Muscle of back (tissue), 11 donors: ENCODE results near the gene ATXN2. TPM values are rescaled to one million over a fixed set of nuclear protein-coding genes. Genes with fewer than 3 reads are reported as not detected.
A peak's percentile ranks its signal among the peaks of the same experiment; 100 is the strongest.

Experiments
- DNase-seq, 3 donors: peaks; one replicate each; pipeline versions ENCODE4 v3.0.0 to v3.0.0-alpha.2; 2013
- polyA plus RNA-seq, 10 donors: library from polyadenylated mRNA; unstranded; fragments of 120-200 nt; gene quantifications; one replicate each; pipeline ENCODE4 v1.2.1, GENCODE V29; 2013; ENCODE audit not compliant: insufficient read length in 10 of 10

Gene ATXN2
- polyA plus RNA-seq, 10 donors: 36.9 to 66.1 (median 53.2) TPM

DNA sequence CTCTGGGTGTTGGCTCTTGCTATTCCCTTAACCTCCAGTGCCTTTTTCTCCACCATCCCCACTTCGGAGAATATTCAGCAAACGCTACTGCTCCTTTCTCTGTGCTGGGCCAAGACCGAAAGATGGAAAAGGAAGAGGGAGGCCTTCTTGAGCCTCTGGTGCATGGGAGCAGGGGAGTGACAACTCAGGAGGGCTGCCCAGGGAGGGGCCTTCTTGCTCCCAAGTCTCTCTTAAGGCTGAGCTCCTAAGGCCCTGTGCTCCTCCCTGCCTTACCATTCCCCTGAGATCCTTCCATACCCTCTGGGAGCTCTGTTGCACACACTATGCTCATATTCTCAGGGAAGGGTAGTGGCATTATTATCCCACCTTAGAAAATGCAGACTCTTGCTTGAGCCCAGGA lies 158.5 kb downstream of the ATXN2 start:
- DNase-seq: no peak

DNA sequence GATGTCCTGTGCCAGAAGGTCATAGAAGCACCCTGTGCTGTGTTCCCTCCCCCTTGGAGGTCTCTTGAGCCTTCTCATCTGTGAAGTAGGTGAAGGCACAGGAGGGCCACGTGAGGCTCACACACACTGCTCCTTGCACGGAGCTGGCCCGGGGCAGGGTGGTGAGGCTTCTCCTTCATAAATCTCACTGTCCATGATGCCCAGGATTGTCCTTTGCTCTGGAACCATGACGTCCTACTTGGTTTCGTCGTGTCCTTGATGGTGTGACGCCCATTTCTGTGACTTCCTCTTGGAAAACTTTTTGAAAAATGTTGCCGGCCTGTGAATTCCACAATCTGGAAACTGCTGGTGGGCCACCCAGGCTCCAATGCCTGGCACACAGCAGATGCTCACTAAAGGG lies 159.0 kb downstream of the ATXN2 start:
- DNase-seq: no peak

DNA sequence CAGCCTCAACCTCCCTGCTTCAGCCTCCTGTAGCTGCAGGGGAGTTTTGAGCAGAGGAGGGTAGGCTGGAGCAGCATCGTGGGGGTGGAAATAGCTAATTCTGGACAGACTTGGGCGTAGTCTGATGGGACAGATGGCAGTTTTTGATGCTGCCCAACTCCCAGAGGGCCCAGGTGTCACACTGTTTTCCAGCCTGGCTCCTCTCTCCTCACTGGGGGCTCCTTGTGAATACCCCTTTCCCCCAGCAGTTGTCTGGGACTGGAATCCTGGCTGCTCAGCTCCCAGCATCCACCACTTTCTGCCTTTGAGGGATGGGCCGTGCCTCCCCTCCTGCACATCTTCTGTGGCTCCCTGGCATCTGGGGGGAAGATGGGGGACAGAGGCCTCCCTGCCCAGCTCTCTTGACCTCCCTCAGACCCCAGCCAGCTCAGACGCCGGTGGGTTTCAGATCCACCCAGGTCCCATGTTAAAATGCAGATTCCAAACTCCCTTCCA lies 159.4 kb downstream of the ATXN2 start:
- DNase-seq: no peak

DNA sequence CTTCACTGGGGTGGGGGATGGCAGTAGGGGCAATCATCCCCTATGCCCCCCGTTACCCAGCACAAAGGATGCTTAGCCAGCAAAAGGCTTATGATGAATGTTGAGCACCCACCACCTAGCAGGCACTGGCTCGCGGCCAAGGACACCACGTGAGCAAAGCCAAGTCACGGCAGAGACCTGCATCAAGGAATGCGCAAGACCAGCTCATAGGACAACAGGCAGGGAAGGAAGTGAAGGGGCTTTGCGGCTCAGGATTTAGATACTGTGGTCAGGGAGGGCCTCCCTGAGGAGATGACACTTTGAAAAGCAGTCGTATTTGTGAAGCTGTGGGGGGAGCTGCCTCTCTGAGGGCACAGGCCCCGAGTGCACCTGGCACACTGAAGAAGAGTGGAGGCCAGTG lies 160.6 kb downstream of the ATXN2 start:
- DNase-seq: no peak

DNA sequence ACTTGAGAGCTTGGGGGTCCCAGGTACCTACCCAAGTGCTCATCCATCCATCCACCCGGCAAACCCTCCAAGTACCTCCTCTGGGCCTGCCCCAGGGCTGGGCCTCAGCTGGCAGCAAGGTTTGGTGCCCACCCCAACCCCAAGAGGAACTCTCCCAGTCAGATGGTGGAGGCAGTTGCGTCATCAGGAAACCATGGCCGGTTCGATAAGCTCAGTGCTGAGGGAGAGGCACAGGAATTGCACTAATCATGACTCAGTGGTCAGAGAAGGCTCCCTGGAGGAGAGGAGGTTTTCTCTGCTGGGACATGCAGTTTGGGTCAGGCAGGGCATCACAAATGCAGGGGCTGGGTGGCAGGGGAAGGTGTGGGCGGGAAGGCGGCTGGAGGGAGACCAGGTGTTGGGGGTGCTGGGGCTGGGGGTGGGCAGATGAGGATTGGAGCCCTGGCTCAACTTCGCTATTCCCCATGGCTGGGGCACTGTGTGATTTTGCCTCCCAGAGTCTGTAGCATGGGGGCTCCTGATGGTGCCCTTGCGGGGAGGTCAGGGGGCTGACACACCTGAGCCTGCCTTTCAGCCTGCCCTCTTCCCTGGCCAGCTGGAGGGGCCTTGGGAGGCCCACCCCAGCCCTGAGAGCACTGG lies 161.2 kb downstream of the ATXN2 start:
- DNase-seq: no peak

DNA sequence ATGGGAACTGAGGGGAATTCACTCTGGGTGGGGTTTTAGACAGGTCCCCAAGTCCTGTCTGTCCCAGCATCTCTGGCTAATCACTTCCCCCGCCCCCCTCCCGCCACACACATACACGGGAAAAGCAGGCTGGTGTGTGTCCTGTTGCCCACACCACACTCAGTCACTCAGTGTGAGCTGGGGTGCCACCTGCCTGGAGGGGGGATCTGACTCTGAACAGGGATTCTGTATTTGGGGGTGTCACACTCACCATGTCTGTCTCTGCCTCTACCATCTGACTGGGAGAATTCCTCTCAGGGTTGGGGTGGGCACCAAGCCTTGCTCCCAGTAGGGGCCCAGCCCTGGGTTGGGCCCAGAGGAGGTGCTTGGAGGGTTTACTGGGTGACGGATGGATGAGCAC lies 162.3 kb downstream of the ATXN2 start:
- DNase-seq: no peak

DNA sequence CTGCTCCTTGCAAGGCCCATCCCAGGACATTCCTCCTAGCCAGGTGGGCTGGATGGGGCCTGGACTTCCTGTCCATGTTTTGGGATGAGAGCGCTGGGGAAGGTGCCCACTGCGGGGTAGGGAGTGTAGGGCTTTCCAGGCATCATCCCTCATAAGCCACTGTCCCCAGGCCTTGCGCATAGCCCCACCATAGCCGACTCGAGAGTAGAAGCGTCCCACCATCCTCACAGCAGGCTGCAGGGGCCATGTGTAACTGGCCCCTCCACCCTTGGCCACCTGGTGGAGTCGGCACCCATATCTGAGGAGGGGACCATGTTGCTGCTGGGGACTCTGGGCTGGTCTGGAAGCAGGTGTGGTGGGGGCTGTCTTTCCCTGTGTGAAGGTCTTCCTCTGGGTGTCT lies 162.8 kb downstream of the ATXN2 start:
- DNase-seq: no peak

DNA sequence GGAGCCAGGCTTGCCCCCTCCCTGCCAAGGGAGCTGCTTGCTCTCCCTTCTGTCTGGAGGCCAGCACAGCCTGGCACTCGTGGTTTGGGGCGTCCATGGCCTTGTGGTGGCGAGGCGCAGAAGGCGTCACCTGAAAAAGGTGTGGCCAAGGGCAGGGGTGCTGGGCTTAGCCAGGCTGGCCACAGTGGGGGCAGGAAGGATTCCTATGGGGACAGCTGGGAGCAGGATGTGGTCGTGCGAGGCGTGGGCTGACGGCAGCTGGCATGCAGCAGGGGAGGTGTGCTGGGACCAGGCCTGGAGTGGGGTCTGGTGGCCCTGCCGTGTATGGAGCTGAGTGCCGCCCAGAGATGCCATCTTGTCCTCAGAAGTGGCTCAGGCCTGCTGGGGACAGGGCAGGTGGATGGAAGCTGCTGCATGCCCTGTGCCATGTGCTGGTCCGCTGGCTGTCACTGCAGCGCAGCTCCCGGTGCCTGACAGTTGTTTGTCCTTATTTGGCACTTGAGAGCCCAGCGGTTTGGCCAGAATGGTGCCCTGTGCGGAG lies 163.4 kb downstream of the ATXN2 start:
- DNase-seq: no peak

DNA sequence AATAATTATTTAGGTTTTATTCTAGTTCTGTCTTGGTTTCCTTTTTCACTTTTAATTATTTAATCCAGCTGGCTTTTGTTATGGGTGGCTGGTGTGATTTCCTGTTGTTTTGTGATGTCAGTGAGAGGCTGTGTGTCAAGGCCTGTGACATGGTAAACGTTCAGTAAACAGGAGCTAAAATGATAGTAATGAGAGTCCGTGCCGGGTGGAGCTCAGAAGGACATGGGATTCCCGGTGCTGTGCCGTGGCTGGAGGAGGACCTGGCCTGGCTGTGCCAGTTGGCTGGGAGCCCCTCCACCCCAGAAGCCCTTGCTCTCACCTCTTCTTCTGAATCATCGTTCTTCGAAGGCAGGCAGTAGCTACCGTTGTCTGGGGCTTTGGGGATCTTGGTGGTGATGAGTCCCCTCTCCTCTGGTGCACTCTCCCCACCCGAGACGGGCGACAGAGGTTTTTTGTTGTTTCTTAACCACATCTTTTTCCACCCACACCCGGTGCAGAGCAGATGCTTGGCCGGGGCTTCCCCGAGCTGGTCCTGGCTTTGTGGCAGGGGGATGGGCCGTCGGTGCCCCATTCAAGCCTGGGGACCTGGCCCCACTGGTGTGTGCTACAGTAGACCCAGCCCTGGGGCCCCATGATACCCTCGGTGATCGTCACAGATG lies 164.3 kb downstream of the ATXN2 start:
- DNase-seq: peak in 2 of 3 donors; percentile 42 to 73

DNA sequence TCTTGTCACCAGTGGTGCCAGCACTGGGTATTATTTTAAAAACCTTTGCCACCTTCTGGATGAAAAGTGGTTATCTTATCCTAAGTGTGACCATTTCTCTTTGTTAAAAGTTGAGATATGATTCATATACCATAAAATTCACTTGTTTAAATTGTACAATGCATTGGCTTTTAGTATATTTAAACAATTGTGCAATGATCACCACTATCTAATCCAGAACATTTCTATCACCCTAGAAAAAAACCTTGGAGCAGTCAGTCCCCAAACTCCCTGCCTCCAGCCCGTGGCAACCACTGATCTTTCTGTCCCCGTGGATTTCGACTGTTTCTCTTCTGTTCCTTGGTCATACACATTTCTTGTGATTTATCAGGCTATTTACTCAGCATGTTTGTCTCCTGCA lies 165.1 kb downstream of the ATXN2 start:
- no peak for DNase-seq

DNA sequence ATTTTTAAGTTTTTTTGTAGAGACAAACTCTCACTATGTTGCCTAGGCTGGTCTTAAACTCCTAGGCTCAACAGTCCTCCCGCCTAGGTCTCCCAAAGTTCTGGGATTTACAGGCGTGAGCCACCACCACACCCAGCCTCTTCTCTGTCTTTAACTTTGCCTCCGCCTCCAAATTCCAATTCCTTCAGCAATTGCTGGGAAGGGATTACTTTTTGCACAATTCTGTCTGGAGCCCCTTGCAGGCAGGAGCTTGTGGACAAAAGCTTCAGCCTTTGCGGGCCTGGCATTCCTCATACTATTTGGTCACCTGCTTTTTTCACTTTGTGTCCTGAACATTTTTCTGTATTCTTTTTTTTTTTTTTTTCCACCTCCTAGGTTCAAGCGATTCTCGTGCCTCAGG lies 167.3 kb downstream of the ATXN2 start:
- DNase-seq: no peak

DNA sequence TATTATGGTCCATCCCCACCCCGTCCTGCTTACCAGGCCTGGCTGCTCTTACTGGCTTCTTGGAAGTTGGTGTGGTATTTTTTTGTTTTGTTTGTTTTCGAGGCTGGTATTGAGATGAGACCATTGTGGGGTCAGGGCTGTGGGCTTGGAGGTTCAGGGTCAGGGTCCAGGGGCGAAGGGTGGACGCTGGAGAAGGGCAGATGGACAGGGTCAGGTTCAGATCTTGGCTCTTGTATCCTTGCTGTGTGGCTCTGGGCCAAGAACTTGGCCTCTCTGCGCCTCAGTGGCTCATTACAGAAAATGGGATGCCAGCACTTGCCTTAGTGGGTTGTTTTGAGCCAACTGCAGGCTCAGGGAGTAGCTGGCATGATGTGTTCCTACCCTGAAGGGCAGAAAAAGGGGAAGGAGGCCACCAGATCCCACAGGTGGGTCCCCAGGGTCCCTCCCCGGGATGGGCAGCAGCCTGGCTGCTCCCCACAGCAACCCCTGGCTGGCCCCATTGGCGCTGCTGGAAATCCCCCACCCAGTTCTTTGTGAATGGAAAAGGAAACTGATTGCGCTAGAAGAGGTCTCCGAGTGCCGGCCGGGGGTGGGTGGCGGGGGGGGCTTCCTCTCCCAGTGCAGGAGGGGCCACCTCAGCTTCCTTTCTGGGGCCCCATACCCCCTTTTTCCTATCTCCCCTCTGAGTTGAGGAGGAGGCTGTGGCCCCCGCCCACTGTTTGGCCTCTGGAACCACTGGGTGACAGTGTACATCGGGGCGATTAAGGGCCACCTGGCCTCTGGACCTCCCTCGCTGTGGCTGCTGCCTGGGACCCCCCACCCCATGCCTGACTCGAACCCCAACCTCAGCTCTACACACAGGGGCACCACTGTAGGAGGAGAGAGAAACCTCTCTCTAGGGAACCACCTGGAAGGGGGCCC lies 168.4 kb downstream of the ATXN2 start:
- DNase-seq: no peak

DNA sequence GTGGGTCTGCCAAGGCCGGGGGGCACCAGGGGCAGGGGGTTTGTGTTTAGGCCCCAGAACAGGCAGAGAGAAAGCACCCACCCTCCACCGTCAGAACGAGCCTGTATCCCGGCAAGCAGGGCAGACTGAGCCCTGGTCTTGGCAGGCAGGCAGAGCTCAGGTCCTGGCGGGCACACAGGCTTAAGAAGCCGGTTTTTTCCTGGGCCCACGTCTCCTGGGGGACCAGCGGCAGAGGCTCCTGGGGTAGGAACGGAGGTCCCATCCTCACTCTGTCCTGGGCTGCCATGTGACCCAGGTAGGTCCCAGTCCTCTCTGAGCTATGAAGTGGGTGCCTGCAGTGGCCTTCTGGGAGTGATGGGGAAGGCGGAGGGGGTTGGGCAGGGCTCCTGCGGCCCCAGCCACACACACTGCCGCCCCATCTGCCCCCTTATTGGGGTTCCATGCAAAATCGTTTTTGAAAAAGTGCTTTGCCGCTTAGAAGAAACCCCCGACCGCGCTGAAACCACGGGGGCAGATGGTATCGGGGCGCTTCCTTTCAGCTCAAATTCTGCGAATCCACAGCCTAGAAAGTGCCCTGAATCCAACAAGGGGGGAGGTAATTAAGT lies 169.2 kb downstream of the ATXN2 start:
- DNase-seq: no peak

DNA sequence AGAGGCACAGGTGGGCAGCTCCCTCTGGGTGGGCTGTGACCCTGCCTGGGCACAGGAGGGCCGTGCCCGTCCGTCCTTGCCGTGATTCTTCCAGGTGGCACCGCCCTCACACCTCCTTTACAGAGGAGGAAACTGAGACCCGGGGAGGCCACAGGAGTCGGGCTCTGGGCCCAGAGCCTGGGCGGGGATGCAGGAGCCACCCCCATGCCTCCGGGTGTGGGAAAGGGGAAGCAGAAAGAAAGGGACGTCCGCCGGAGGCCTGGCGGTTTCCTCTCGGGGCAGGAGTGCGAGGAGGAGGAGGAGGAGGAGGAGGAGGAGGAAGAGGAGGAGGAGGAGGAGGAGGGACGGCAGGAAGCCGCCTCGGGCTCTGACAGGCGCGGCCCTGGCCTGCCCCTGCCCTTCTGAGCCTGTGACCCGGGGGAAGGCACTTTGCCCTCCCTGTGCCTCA lies 170.4 kb downstream of the ATXN2 start:
- DNase-seq: no peak

DNA sequence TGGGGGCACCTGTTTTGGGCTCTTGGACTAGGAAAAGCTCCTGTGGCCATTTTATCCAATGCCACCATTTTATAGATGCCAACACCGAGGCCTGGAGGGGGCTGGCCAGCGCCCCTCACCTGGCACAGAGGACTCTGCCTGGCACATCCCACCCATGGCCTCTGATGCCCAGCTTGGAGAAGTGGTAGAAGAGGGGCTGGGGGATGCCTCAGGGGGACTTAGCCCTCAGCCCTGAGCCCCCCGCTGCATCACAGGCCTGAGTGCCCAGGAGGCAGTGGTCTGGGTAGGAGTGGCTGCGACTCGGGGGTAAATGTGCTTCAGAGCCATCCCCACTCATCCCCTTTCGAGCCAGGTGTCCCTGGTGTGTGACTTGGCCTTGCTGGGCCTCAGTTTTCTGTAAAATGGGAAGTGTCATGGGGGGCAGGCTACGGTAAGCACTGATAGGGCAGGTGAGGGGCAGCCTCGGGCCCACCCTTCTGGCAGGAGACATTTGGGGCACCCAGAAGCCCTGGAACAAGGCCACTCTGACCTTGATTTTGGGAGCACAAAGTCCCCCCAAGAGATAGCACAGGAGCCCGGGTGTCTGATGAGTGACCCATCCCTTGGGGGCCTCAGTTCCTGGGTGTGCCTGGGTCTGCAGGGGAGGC lies 170.9 kb downstream of the ATXN2 start:
- no peak for DNase-seq

DNA sequence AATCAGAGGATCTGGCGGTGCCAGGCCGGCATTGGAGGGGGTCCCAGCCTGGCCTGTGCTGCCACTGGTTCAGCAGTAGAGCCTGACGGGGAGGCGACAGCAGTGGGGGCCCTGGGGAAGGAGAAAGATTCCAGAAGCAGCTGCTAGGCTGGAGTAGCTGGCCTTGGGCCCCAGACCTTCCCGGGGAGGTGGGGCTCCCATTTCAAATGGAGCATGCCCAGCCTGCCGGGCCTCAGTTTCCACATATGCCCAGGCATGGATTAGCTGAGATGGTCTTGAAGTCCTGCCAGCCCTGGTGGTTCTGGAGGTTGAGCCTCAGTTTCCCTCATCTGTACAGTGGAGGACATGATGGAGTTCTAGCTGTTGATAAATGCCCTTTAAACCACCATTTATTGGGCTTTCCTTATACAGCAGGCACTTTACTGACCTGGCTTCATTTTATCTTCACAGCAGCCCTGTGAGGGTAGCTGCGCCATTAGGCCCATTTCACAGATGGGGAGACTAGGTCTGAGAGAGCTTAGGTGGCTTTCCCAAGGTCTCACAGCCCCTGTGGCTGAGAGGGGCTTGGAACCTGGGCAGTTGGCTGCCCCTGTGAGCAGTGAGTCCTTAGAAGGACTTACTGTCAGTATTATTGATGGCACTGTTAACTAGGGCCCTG lies 171.6 kb downstream of the ATXN2 start:
- no peak for DNase-seq

DNA sequence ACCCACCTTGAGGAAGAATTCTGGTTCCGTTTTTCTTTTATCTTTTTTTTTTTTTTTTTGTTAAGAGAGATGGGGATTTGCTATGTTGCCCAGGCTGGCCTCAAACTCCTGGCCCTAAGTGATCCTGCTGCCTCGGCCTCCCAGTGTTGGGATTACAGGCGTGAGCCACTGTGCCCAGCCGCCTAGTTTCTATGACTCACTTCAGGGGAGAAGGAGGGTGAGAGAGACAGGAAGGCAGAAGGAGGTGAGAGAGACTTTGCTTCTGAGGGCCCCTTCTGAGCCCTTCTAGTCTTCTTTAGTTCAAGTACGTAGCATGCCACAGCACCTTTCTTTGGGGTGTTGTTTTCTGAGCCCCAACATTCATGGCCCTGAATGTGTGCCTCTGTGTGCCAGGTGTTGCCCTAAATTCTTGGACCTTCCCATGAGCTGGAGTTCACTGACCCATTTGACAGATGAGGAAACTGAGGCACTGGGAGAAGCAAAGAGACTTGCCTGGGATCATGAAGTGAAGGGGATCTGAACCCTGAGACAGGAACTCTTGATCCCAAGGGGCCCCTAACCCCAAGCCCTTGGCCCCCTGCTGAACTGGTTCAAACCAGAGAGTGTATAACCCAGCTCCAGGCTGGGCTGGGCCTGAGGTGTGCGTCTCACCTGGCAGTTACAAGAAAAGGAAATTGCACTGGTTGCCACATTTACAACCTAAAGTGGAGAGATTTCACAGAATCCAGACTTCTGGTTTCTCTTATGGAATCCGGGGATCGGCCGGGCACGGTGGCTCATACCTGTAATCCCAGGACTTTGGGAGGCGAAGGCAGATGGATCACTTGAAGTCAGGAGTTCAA lies 172.6 kb downstream of the ATXN2 start:
- DNase-seq: no peak

DNA sequence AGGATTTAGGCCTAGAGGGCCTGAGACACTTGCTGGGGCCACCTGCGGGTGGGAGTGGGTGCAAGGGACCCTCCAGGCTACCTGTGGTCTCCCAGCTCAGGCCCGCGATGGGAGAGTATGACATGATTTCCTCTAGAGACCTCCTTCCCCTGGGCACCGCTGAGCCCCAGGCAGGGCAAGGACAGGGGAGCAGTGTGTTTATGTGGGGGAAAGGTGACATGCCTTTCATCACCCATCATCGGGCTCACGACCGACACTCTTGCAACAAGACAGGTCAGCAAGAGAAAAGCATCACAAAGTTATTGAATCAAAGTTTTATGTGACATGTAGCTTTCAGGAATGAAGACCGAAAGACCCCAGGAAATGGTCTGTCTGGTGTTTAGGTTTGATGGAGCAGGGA lies 173.5 kb downstream of the ATXN2 start:
- DNase-seq: no peak

DNA sequence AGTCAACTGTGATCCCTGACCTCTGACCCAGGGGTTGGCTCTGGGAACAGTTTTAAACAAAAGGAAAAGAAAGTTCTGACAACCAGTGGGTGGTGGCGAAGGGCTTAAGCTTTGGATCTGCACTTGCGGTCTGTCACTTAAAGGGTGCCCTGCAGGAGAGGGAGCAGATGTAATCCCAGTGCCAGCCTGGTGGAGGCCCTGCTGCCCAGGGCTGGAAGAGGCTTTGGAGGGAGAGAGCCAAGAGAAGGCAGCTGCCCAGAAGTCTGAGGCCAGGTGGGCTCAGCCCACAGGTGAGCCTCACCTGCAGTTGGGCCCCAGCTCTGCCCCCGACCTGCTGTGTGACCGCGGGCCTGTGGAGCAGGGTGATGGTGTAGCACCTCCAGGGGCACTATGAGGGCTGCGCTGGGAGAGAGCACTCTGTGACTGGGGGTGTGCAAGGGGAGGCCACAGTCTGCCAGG lies 174.3 kb downstream of the ATXN2 start:
- no peak for DNase-seq
